ENCODE results near the gene CFAP221. TPM values are rescaled to one million over a fixed set of nuclear protein-coding genes. Genes with fewer than 3 reads are reported as not detected.

Gene CFAP221
- total and polyA plus RNA-seq, 10 of the 15 experiments (the other 5 are each of a cell fraction or from before 2014, with no cell fraction given) = not detected

DNA sequence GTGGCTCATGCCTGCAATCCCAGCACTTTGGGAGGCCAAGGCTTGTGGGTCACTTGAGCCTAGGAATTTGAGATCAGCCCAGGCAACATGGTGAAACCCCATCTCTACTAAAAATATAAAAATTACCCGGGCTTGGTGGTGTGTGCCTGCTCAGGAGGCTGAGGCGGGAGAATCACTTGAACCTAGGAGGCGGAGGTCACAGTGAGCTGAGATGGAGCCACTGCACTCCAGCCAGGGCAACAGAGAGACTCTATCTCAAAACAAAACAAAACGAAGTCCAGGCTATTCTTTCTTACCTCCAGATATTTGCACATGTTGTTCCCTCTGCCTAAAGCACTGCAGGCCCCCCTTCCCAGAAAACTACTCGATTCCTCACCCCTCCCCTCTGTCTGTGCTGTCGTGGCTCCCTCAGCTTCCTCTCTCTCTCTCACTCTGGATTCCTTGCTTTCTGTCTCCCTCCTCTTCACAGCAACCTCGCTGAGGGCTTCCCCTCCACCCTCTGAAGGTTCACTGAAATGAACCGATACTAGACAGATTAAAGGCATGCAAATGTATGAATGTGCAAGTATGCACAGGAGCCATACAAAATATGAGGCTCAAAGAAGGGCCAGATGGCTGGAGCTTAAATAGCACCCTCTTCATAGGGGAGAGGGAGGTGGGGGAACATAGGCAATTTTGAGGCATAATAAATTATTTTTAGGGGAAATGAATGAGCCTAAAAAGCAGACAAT lies 153.2 kb downstream of the CFAP221 start:
- no peak overlapping the region for H2AFZ ChIP-seq (ENCODE audit: control insufficient read depth, low read depth, low read length)
- intact Hi-C loops (cut with micrococcal nuclease; ENCODE audit: unreplicated experiment) = no loop called here
- in situ Hi-C loops (cut with MboI) = no loop called here
- RAD21 ChIA-PET (ENCODE audit: unreplicated experiment) = interaction anchor here (1.5 kb wide), 1 partner anchor 616 kb away, joined by 3 read pairs; no protein-coding TSS in a partner anchor
- no peaks in the 10 kb centered on the region; a peak in 1 of 4 replicates for H3K27me3 ChIP-seq (replicated peaks in 1 of 2; ENCODE audit: control insufficient read depth in 2 of 2, insufficient read depth in 2 of 2, low read length in 1 of 2)
- H4K20me1 ChIP-seq (ENCODE audit: control insufficient read depth, insufficient read depth) = no peaks in the 10 kb centered on the region
- SMC1A ChIA-PET (ENCODE audit: uncharacterized antibody, unreplicated experiment) = interaction anchor here (1.0 to 2.5 kb wide), 3 partner anchors 64 to 478 kb away, joined by 3 to 8 read pairs (median 5); no protein-coding TSS in a partner anchor
- H3K9me3 ChIP-seq (replicated peaks; ENCODE audit: control insufficient read depth, insufficient read depth, low read length) = no peaks in the 10 kb centered on the region
- peak overlapping the region; percentile 12 for H3K4me2 ChIP-seq (ENCODE audit: control insufficient read depth, insufficient read depth)
- FAIRE-seq (peak; percentile 93), DNase-seq (ENCODE audit: low read depth, low spot score) (peak; percentile 26), ATAC-seq (peak; percentile 89)
- no TSS peak for BruUV-seq (replicated peaks)
- TF ChIP-seq TCF7 (IDR thresholded peaks at IDR 0.05; ENCODE audit: borderline replicate concordance) = peak; percentile 53; the same call in 1 of the 2 replicates
- TF ChIP-seq, protein P1, sequence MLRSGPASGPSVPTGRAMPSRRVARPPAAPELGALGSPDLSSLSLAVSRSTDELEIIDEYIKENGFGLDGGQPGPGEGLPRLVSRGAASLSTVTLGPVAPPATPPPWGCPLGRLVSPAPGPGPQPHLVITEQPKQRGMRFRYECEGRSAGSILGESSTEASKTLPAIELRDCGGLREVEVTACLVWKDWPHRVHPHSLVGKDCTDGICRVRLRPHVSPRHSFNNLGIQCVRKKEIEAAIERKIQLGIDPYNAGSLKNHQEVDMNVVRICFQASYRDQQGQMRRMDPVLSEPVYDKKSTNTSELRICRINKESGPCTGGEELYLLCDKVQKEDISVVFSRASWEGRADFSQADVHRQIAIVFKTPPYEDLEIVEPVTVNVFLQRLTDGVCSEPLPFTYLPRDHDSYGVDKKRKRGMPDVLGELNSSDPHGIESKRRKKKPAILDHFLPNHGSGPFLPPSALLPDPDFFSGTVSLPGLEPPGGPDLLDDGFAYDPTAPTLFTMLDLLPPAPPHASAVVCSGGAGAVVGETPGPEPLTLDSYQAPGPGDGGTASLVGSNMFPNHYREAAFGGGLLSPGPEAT (IDR thresholded peaks at IDR 0.05; ENCODE audit: low read depth) = 0 out of 2 replicates have a peak, but pooled peaks have one; percentile 16
- TF ChIP-seq IKZF2 (IDR thresholded peaks at IDR 0.05) = peak in 1 of 2 experiments; percentile 19; a peak in 2 of 4 replicates
- TF ChIP-seq NBN (IDR thresholded peaks at IDR 0.05) = 0 out of 2 replicates have a peak, but pooled peaks have one; percentile 41
- TF ChIP-seq YY1 (IDR thresholded peaks at IDR 0.05; ENCODE audit: low read depth, low read length) = no peak
- peak; percentile 89; the same call in 1 of the 3 replicates for TF ChIP-seq POU2F2 (IDR thresholded peaks at IDR 0.05; ENCODE audit: borderline replicate concordance, low read depth, low read length)
- no peak for TF ChIP-seq ZNF24 (IDR thresholded peaks at IDR 0.05)
- TF ChIP-seq ZNF274 (IDR thresholded peaks at IDR 0.05; ENCODE audit: insufficient read depth, insufficient read length) = no peak
- H3K36me3 ChIP-seq (ENCODE audit: control insufficient read depth in 2 of 2, insufficient read depth in 2 of 2, low read length in 1 of 2) = no peaks in the 10 kb centered on the region
- 0 out of 2 replicates have a peak overlapping the region, but pooled peaks have one; percentile 3 for H3K4me3 ChIP-seq
- no peak overlapping the region for H3K27ac ChIP-seq (ENCODE audit: control insufficient read depth, insufficient read depth)
- 26% methylated on average over 8 of the region's 8 CpGs for WGBS (ENCODE audit: insufficient coverage, insufficient replicate concordance, low lambda C conversion rate, missing lambda C conversion rate)
- peaks cover 11% of the 10 kb centered on the region; the same call in 1 of the 2 replicates for H3K4me1 ChIP-seq (ENCODE audit: control insufficient read depth, insufficient read depth, low read length)
- POLR2A ChIA-PET = interaction anchor here (0.5 kb wide), 1 partner anchor 970 kb away, joined by 4 read pairs; no protein-coding TSS in a partner anchor
- H3K9ac ChIP-seq (ENCODE audit: control insufficient read depth, insufficient read depth, low read length) = no peak overlapping the region
- H3K79me2 ChIP-seq (ENCODE audit: control insufficient read depth, insufficient read depth, low read length) = no peaks in the 10 kb centered on the region
- CTCF ChIA-PET = interaction anchor here (1.4 to 1.7 kb wide), 2 partner anchors 55 to 477 kb away, joined by 5 to 6 read pairs; no protein-coding TSS in a partner anchor
